GM19238 (cell line): ENCODE results near the gene HRG.

Source experiments
- DNase-seq: peaks from one replicate; pipeline ENCODE4 v3.0.0; 2011; ENCODE audit warnings: low spot score; ENCODE audit not compliant: insufficient read length

Gene HRG

GRCh38 chr3:186637686-186638085, 28.1 kb upstream of the HRG start:
- DNase-seq: no peak

GRCh38 chr3:186638259-186638658, 27.6 kb upstream of the HRG start:
- DNase-seq: no peak

- DNase-seq: no peak
Observed at GRCh38 chr3:186639778-186640472, 25.9 kb upstream of the HRG start, which contains the start of gene FETUB. Gene FETUB, plus strand, starts transcription at chr3:186640399. Its CDS starts 62 bp downstream, at chr3:186640461.

- no peak for DNase-seq
Observed at GRCh38 chr3:186640473-186640818, 25.4 kb upstream of the HRG start.

- DNase-seq: no peak
Observed at GRCh38 chr3:186640929-186641328, 24.9 kb upstream of the HRG start.

GRCh38 chr3:186642014-186642413, 23.8 kb upstream of the HRG start:
- DNase-seq: no peak

GRCh38 chr3:186643493-186643892, 22.3 kb upstream of the HRG start:
- DNase-seq: no peak

GRCh38 chr3:186644683-186645082, 21.1 kb upstream of the HRG start:
- DNase-seq: no peak

GRCh38 chr3:186646106-186646505, 19.7 kb upstream of the HRG start:
- DNase-seq: no peak

- DNase-seq: no peak
Observed at GRCh38 chr3:186646841-186647240, 19.0 kb upstream of the HRG start.

GRCh38 chr3:186648851-186649250, 17.0 kb upstream of the HRG start:
- no peak for DNase-seq

- DNase-seq: no peak
Observed at GRCh38 chr3:186651678-186652215, 14.1 kb upstream of the HRG start.

- DNase-seq: peak; percentile 39
Observed at GRCh38 chr3:186653080-186653707, 12.6 kb upstream of the HRG start.

- DNase-seq: no peak
Observed at GRCh38 chr3:186653984-186654383, 11.8 kb upstream of the HRG start.

GRCh38 chr3:186663361-186664118, 2.3 kb upstream of the HRG start:
- DNase-seq: no peak

GRCh38 chr3:186664119-186664495, 1.7 kb upstream of the HRG start:
- DNase-seq: no peak

- no peak for DNase-seq
Observed at GRCh38 chr3:186664506-186664905, 1.3 kb upstream of the HRG start.

GRCh38 chr3:186668426-186668825, 2.6 kb downstream of the HRG start:
- DNase-seq: no peak

- no peak for DNase-seq
Observed at GRCh38 chr3:186669378-186670084, 3.7 kb downstream of the HRG start.

- no peak for DNase-seq
Observed at GRCh38 chr3:186670155-186670554, 4.3 kb downstream of the HRG start.

- DNase-seq: no peak
Observed at GRCh38 chr3:186671051-186671450, 5.2 kb downstream of the HRG start.

- no peak for DNase-seq
Observed at GRCh38 chr3:186678604-186679003, 12.8 kb downstream of the HRG start.
